ENCODE results near the gene ZYG11A. TPM values are rescaled to one million over a fixed set of nuclear protein-coding genes. Genes with fewer than 3 reads are reported as not detected.
A peak's percentile ranks its signal among the peaks of the same experiment; 100 is the strongest.

ZYG11A gene
- total RNA-seq, 1 donor = 0.31 TPM

- Histone ChIP-seq H3K27me3 (ENCODE audit: insufficient read depth, low read length) (no peaks in the 10 kb centered on the region), H3K9me3 (ENCODE audit: low read depth, low read length) (no peaks in the 10 kb centered on the region), H3K4me3 (ENCODE audit: low read length) (no peak overlapping the region), H3K4me1 (ENCODE audit: insufficient read depth, low read length) (peaks cover 18% of the 10 kb centered on the region)
These were observed 76.6 kb downstream of the ZYG11A start for GRCh38 chr1:52919051-52919722.

- Histone ChIP-seq H3K4me1 (ENCODE audit: insufficient read depth, low read length) (peaks cover 18% of the 10 kb centered on the region), H3K4me3 (ENCODE audit: low read length) (no peak overlapping the region), H3K27me3 (ENCODE audit: insufficient read depth, low read length) (peaks cover under 1% of the 10 kb centered on the region), H3K9me3 (ENCODE audit: low read depth, low read length) (no peaks in the 10 kb centered on the region)
These were observed 77.3 kb downstream of the ZYG11A start for GRCh38 chr1:52919723-52920483.

DNA sequence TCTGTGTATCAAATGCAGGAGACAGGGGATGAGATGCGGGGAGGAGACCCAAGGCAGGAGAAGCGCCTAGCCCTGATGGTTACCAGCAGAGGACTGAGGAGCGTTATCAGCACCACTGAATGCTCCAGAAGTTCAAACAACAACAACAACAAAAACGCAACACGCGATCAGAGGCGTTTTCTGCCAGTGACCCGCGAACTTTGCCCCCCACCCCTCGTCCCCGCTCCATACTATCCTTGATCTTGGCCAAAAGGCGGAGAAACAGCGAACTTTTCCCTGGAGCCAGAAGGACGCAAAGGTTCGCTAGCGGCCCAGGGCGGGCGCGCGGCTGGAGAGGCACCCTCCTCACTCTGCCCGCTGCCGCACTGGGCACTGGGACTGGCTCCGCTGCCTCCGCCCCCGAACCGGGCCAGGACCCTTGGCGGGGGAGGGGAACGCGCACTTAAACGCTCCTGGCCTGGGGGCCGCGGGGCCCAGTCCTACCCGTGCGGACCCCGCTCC lies 78.3 kb downstream of the ZYG11A start:
- peak overlapping the region; percentile 52 for H3K4me3 ChIP-seq (ENCODE audit: low read length)
- peaks cover 10% of the 10 kb centered on the region for H3K27me3 ChIP-seq (ENCODE audit: insufficient read depth, low read length)

GRCh38 chr1:52925571-52926005 lies 83.0 kb downstream of the ZYG11A start:
- Histone ChIP-seq H3K27me3 (ENCODE audit: insufficient read depth, low read length) (peaks cover 10% of the 10 kb centered on the region), H3K4me3 (ENCODE audit: low read length) (no peak overlapping the region), H3K4me1 (ENCODE audit: insufficient read depth, low read length) (peaks cover 31% of the 10 kb centered on the region), H3K9me3 (ENCODE audit: low read depth, low read length) (no peaks in the 10 kb centered on the region)

More for the DNA sequence above, 78.3 kb downstream of the ZYG11A start:
- H3K4me1 ChIP-seq (ENCODE audit: insufficient read depth, low read length) = peaks cover 18% of the 10 kb centered on the region
- H3K9me3 ChIP-seq (ENCODE audit: low read depth, low read length) = no peaks in the 10 kb centered on the region

DNA sequence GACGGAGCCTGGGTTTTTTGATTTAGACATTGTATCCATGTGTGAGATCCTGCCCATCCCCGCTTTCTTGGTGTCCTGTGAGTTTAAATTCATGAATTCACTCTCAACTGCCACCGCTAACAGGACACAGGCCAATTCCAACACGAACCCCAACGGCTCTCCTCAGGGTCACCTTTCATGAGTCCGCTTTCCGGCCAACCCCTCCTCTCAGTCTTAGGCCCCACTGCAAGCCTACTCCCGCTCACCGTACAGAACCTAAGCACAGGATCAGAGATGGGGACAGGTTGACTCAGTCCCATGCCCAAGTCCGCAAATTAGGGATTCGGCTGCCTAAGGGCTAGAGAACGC lies 84.3 kb downstream of the ZYG11A start:
- H3K9me3 ChIP-seq (ENCODE audit: low read depth, low read length) = no peaks in the 10 kb centered on the region
- peaks cover 10% of the 10 kb centered on the region for H3K27me3 ChIP-seq (ENCODE audit: insufficient read depth, low read length)
- peak overlapping the region; percentile 65 for H3K4me3 ChIP-seq (ENCODE audit: low read length)
- H3K4me1 ChIP-seq (ENCODE audit: insufficient read depth, low read length) = peaks cover 20% of the 10 kb centered on the region

DNA sequence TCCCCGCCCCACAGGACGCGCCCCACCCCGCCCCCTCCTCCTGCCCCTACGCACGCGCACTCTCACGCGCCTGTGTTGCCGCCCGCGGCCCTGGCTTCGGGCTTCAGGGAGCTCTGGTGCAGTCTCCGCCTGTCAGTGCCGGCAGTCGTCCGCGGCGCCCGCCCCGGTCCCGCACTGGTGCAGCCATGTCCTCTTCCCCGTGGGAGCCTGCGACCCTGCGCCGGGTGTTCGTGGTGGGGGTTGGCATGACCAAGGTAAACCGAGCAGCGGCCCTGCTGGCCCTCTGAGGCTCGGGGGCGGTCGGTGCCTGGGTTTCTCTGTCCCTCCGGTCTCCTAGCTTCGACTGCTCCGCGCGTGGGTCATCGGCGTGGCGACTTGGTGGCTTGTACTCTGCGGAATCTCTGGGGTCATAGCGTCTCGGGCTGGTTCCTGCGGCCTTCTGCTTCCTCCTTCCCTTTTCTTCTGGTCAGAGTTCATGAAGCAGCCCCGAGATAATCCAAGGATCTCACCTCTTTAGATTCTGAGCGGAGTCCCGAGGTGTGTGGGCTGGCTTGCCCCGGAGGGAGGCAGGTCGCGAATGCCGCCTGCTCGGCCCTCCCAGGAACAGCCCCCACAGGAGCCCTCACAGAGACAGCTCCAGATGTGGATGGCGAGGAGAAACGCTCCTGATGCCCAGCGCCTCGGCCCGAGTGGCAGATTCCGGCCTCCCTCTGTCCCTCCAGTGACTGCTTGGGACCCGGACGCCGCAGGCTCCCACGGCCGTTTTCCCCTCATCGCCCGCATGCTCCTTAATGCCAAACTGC lies 84.9 kb downstream of the ZYG11A start, which contains the start of gene SCP2:
TSS of gene SCP2 (plus strand) at position 65 of the 803 bp plus-strand sequence. CDS start at position 186, 121 bp downstream.
- H3K9me3 ChIP-seq (ENCODE audit: low read depth, low read length) = no peaks in the 10 kb centered on the region
- H3K4me1 ChIP-seq (ENCODE audit: insufficient read depth, low read length) = peaks cover 14% of the 10 kb centered on the region
- peak within 1 kb of the TSS; percentile 65 for H3K4me3 ChIP-seq (ENCODE audit: low read length)
- H3K27me3 ChIP-seq (ENCODE audit: insufficient read depth, low read length) = peaks cover 10% of the 10 kb centered on the region

DNA sequence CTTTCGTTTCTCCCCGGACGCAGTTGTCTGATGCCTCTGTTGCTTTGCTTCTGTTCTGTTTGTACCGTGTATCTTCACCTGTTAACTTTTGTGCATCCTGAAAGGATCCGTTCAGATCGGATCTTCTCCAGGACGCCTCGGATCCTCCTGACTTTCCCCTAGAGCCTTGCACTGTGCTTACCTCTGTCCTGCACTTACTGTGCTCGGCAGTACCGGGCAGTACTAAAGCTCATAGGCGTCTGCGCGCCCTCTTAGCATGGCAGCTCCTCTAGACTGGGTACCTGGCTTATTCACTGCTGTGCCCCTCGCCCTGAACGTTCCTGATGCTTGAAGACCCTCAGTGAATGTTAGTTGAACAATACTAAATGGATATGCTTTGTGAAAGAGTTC lies 85.5 kb downstream of the ZYG11A start:
- peaks cover 14% of the 10 kb centered on the region for H3K4me1 ChIP-seq (ENCODE audit: insufficient read depth, low read length)
- peak overlapping the region; percentile 65 for H3K4me3 ChIP-seq (ENCODE audit: low read length)
- H3K27me3 ChIP-seq (ENCODE audit: insufficient read depth, low read length) = peaks cover 10% of the 10 kb centered on the region
- no peaks in the 10 kb centered on the region for H3K9me3 ChIP-seq (ENCODE audit: low read depth, low read length)

DNA sequence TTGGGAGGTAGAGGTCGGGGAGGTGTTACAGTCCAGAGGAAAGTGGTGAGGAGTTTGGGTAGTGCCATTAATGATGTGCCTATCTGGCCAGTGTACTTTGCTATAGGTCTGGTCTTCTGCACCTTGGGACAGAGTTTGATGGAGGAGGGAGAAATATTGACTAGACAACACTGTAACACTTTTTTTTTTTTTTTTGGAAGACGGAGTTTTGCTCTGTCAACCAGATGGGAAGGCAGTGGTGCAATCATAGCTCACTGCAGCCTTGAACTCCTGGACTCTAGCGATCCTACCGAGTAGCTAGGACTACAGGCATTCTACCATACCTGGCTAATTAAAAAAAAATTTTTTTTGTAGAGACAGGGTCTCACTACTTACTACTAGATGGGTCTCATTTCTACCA lies 86.5 kb downstream of the ZYG11A start:
- Histone ChIP-seq H3K4me3 (ENCODE audit: low read length) (no peak overlapping the region), H3K4me1 (ENCODE audit: insufficient read depth, low read length) (peaks cover 14% of the 10 kb centered on the region), H3K27me3 (ENCODE audit: insufficient read depth, low read length) (peaks cover 10% of the 10 kb centered on the region), H3K9me3 (ENCODE audit: low read depth, low read length) (no peaks in the 10 kb centered on the region)

DNA sequence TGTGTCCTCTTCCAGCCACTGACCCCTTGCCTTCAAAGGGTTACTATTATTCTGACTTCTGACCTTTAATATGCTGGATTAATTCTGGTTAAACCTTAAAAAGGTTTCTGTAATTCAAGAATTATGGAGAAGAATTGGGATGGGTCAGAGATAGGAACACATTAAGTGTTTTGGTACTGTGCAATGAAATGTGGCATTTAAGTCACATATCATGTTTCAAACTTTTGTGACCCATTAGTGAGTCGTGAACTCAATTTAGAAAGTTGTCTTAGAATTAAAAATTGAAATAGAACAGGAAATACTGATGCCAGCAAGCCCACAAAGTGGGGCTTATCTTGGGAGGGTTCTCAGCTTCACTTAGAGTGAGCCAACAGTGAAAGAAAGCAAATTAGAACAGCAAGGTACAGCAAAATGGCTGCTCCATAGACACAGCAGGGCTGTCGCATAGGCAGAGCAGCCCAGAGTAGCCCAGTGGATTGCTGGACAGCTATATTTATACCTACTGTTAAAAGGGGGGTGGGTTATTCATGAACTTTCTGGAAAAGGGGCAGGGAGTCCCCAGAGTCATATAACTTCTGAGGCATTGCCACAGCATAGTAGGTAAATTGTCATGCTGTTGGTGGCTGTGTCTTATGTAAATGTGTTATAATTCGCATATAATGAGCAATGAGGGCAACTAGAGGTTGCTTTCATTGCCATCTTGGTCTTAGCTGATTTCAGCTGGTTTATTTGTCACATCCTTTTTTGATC lies 95.0 kb downstream of the ZYG11A start:
- H3K9me3 ChIP-seq (ENCODE audit: low read depth, low read length) = no peaks in the 10 kb centered on the region
- no peaks in the 10 kb centered on the region for H3K27me3 ChIP-seq (ENCODE audit: insufficient read depth, low read length)
- no peaks in the 10 kb centered on the region for H3K4me1 ChIP-seq (ENCODE audit: insufficient read depth, low read length)
- H3K4me3 ChIP-seq (ENCODE audit: low read length) = no peak overlapping the region

DNA sequence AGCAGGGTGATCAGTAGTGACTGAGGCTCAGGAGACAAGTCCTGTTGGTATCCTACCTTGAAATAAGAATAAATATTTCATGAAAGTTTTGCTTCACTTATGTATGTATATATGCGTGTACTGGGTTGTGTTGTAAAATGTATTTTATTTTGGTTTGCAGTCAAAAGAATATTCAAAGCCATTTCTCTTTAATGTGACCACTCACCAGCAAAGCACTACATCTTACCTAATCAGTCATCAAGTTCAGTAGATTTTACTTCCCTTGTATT lies 95.6 kb downstream of the ZYG11A start:
- H3K4me3 ChIP-seq (ENCODE audit: low read length) = no peak overlapping the region
- no peaks in the 10 kb centered on the region for H3K27me3 ChIP-seq (ENCODE audit: insufficient read depth, low read length)
- H3K9me3 ChIP-seq (ENCODE audit: low read depth, low read length) = no peaks in the 10 kb centered on the region

DNA sequence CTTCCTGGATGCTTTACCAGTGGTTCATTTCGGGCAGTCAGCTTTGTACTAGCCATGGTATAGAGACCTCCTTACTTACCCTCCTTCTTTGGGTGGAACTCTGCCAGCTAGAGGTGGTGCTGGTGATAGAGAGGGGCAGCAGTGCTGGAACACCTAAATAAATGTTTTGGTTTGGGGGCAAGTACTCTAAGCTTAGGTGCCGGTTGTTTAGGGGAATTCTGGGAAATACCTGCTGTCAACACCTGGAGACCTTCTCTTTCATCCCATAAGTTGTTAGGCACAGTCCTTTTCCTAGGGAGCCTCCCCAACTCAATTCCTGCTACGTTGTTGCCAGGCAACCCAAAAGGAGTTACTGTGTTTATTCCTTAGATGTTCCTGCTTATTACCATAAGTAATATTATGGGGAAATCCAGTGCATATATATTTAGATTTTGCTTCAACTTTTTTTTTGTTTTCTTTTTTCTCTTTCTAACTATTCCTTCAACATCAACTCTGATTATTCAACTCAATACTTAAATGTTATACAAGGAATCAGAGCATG lies 101.4 kb downstream of the ZYG11A start:
- no peaks in the 10 kb centered on the region for H3K4me1 ChIP-seq (ENCODE audit: insufficient read depth, low read length)
- H3K27me3 ChIP-seq (ENCODE audit: insufficient read depth, low read length) = no peaks in the 10 kb centered on the region
- no peaks in the 10 kb centered on the region for H3K9me3 ChIP-seq (ENCODE audit: low read depth, low read length)
- H3K4me3 ChIP-seq (ENCODE audit: low read length) = no peak overlapping the region

More for the DNA sequence above, 95.6 kb downstream of the ZYG11A start:
- no peaks in the 10 kb centered on the region for H3K4me1 ChIP-seq (ENCODE audit: insufficient read depth, low read length)

DNA sequence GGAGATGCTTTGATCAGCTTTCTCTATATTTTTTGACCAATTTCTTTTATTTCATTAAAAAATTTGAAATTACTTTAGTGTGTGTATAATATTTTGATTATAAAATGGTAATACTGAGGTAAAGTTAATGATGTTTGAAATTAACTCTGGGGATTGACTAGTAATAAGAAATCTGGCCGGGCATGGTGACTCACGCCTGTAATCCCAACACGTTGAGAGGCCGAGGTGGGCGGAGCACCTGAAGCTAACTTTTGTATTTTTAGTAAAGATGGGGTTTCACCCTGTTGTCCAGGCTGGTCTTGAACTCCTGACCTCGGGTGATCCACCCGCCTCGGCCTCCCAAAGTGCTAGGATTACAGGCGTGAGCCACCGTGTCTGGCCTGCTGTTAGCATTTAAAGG lies 102.0 kb downstream of the ZYG11A start:
- no peaks in the 10 kb centered on the region for H3K4me1 ChIP-seq (ENCODE audit: insufficient read depth, low read length)
- H3K4me3 ChIP-seq (ENCODE audit: low read length) = no peak overlapping the region
- H3K9me3 ChIP-seq (ENCODE audit: low read depth, low read length) = no peaks in the 10 kb centered on the region
- H3K27me3 ChIP-seq (ENCODE audit: insufficient read depth, low read length) = no peaks in the 10 kb centered on the region
